ENCODE measurements around the gene MICOS13.

- TF ChIP-seq CTCF (IDR thresholded peaks at IDR 0.05; ENCODE audit: insufficient read depth, low read depth, low read length) (no peak), EZH2 (IDR thresholded peaks at IDR 0.05; ENCODE audit: insufficient read depth, low read length) (no peak)
These were observed 39.1 kb upstream of the MICOS13 start for GRCh38 chr19:5719274-5719960.

All from astrocyte (in vitro differentiated cells and primary cell).